ENCODE measurements around the gene FUT6. TPM values are rescaled to one million over a fixed set of nuclear protein-coding genes. Genes with fewer than 3 reads are reported as not detected.

FUT6 gene
- polyA plus RNA-seq, 3 donors, result not detected

GRCh38 chr19:5789886-5790558 lies 49.5 kb downstream of the FUT6 start:
- H3K4me2 ChIP-seq (replicated peaks; ENCODE audit: extremely low read depth, low read length, poor library complexity, severe bottlenecking), result peak overlapping the region; percentile 82
- peak overlapping the region; percentile 91 for H3K9ac ChIP-seq (ENCODE audit: insufficient read depth, low read length, poor library complexity, severe bottlenecking)
- Mint-ChIP-seq H3K27ac (peak overlapping the region; percentile 100), H3K36me3 (peaks cover 37 to 50% of the 10 kb centered on the region in 2 donors), H3K4me1 (peaks cover 10% of the 10 kb centered on the region), H3K9me3 (peaks cover 0 to 7% (median 0%) of the 10 kb centered on the region in 7 donors), H3K4me3 (peak overlapping the region; percentile 100), H3K27me3 (ENCODE audit: low read depth in 3 of 3) (peaks cover 1 to 3% (median 3%) of the 10 kb centered on the region in 3 donors)
- H4K20me1 ChIP-seq (ENCODE audit: insufficient read depth, low read length), result peaks cover 22% of the 10 kb centered on the region
- no peaks in the 10 kb centered on the region for H3K27me3 ChIP-seq (ENCODE audit: control insufficient read depth in 2 of 2, insufficient read depth in 2 of 2, low read length in 2 of 2)
- intact Hi-C loops (cut with micrococcal nuclease), result loop anchor here (2.0 to 10.0 kb wide), 7 partner anchors 68 to 167 kb away; partner anchors contain the start of genes CATSPERD (in 2 of the 2), LONP1 (in 2 of the 2), VMAC (in 2 of the 2) and HSD11B1L (in 1 of the 2)
- DNase-seq, result no peak
- 87% methylated on average over 24 of the region's 26 CpGs for WGBS (ENCODE audit: insufficient coverage)
- H3K4me1 ChIP-seq (ENCODE audit: control insufficient read depth in 1 of 2, insufficient read depth in 2 of 2, low read length in 2 of 2), result peaks cover 6 to 21% of the 10 kb centered on the region in 2 donors
- H2AFZ ChIP-seq (ENCODE audit: insufficient read depth, low read depth, low read length, poor library complexity, severe bottlenecking), result no peak overlapping the region
- peak overlapping the region in 2 of 3 experiments; percentile 67 to 86 for H3K4me3 ChIP-seq (replicated peaks in 1 of 3; ENCODE audit: low read depth in 2 of 3, low read length in 3 of 3)
- TF ChIP-seq, protein P1, sequence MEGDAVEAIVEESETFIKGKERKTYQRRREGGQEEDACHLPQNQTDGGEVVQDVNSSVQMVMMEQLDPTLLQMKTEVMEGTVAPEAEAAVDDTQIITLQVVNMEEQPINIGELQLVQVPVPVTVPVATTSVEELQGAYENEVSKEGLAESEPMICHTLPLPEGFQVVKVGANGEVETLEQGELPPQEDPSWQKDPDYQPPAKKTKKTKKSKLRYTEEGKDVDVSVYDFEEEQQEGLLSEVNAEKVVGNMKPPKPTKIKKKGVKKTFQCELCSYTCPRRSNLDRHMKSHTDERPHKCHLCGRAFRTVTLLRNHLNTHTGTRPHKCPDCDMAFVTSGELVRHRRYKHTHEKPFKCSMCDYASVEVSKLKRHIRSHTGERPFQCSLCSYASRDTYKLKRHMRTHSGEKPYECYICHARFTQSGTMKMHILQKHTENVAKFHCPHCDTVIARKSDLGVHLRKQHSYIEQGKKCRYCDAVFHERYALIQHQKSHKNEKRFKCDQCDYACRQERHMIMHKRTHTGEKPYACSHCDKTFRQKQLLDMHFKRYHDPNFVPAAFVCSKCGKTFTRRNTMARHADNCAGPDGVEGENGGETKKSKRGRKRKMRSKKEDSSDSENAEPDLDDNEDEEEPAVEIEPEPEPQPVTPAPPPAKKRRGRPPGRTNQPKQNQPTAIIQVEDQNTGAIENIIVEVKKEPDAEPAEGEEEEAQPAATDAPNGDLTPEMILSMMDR (IDR thresholded peaks at IDR 0.05), result no peak
- peak overlapping the region; percentile 91 to 97 for H3K27ac ChIP-seq (ENCODE audit: low read depth in 1 of 2, low read length in 2 of 2)
- H3K9me3 ChIP-seq (replicated peaks in 1 of 2; ENCODE audit: control insufficient read depth in 1 of 2, insufficient read depth in 1 of 2, low read length in 2 of 2), result peaks cover 0 to 7% of the 10 kb centered on the region in 2 donors
- H3K36me3 ChIP-seq (replicated peaks in 1 of 2; ENCODE audit: control insufficient read depth in 1 of 2, insufficient read depth in 2 of 2, low read length in 2 of 2), result peaks cover 48 to 51% of the 10 kb centered on the region in 2 donors
- peaks cover 8% of the 10 kb centered on the region for H3K79me2 ChIP-seq (ENCODE audit: insufficient read depth, low read length)

GRCh38 chr19:5789351-5789761 lies 50.1 kb downstream of the FUT6 start:
- Mint-ChIP-seq H3K4me3 (peak overlapping the region in 1 of 2 donors; percentile 31), H3K9me3 (peaks cover 0 to 7% (median 0%) of the 10 kb centered on the region in 7 donors), H3K27me3 (ENCODE audit: low read depth in 3 of 3) (peaks cover 1 to 3% (median 3%) of the 10 kb centered on the region in 3 donors), H3K36me3 (peaks cover 37 to 56% of the 10 kb centered on the region in 2 donors), H3K27ac (peak overlapping the region in 1 of 7 donors; percentile 73), H3K4me1 (peaks cover 10% of the 10 kb centered on the region)
- WGBS (ENCODE audit: insufficient coverage), result 97% methylated on average over 39 of the region's 39 CpGs
- H3K79me2 ChIP-seq (ENCODE audit: insufficient read depth, low read length), result peaks cover 8% of the 10 kb centered on the region
- H3K9me3 ChIP-seq (replicated peaks in 1 of 2; ENCODE audit: control insufficient read depth in 1 of 2, insufficient read depth in 1 of 2, low read length in 2 of 2), result peaks cover 0 to 7% of the 10 kb centered on the region in 2 donors
- no peak overlapping the region for H3K27ac ChIP-seq (ENCODE audit: low read depth in 1 of 2, low read length in 2 of 2)
- no peak overlapping the region for H3K9ac ChIP-seq (ENCODE audit: insufficient read depth, low read length, poor library complexity, severe bottlenecking)
- TF ChIP-seq, protein P1 (IDR thresholded peaks at IDR 0.05), result no peak
- no peak overlapping the region for H3K4me3 ChIP-seq (replicated peaks in 1 of 3; ENCODE audit: low read depth in 2 of 3, low read length in 3 of 3)
- H4K20me1 ChIP-seq (ENCODE audit: insufficient read depth, low read length), result peaks cover 22% of the 10 kb centered on the region
- H3K27me3 ChIP-seq (ENCODE audit: control insufficient read depth in 2 of 2, insufficient read depth in 2 of 2, low read length in 2 of 2), result no peaks in the 10 kb centered on the region
- peaks cover 6 to 17% of the 10 kb centered on the region in 2 donors for H3K4me1 ChIP-seq (ENCODE audit: control insufficient read depth in 1 of 2, insufficient read depth in 2 of 2, low read length in 2 of 2)
- H2AFZ ChIP-seq (ENCODE audit: insufficient read depth, low read depth, low read length, poor library complexity, severe bottlenecking), result no peak overlapping the region
- no peak for DNase-seq
- peaks cover 55 to 57% of the 10 kb centered on the region in 2 donors for H3K36me3 ChIP-seq (replicated peaks in 1 of 2; ENCODE audit: control insufficient read depth in 1 of 2, insufficient read depth in 2 of 2, low read length in 2 of 2)
- H3K4me2 ChIP-seq (replicated peaks; ENCODE audit: extremely low read depth, low read length, poor library complexity, severe bottlenecking), result no peak overlapping the region
- intact Hi-C loops (cut with micrococcal nuclease), result no loop called here

Measured in CD14-positive monocyte (primary cell).